CD4-positive, alpha-beta T cell (primary cell): ENCODE results near the gene TPBGL. TPM values are rescaled to one million over a fixed set of nuclear protein-coding genes. Genes with fewer than 3 reads are reported as not detected.
A peak's percentile ranks its signal among the peaks of the same experiment; 100 is the strongest.

Source experiments
- ATAC-seq: fragments of 200-7000 bp; cut with Tn5 transposase; one replicate; pipeline ENCODE4 v1.10.0; 2022; ENCODE audit warnings: mild to moderate bottlenecking; ENCODE audit not compliant: poor library complexity
- CTCF ChIA-PET: fragments of 350-600 bp; sonication (Branson Sonifier 250); formaldehyde crosslinking; loops from one replicate; lab custom pipeline; 2021; ENCODE audit warnings: antibody characterized with exemption, inconsistent platforms; lab: Charles Lee
- POLR2A ChIA-PET: fragments of 350-600 bp; sonication (Branson Sonifier 250); formaldehyde crosslinking; loops from one replicate; lab custom pipeline; 2021; ENCODE audit warnings: antibody characterized with exemption, inconsistent platforms; lab: Charles Lee
- DNase-seq, 14 experiments: peaks; one replicate each; pipeline ENCODE4 v3.0.0-alpha.2; 2013 to 2020; ENCODE audit warnings: mixed read lengths in 2 of 14
- H3K27ac ChIP-seq, 2 donors: one replicate each; pipeline versions ENCODE4 v1.5.1 to v1.7.0; 2013; ENCODE audit warnings: low read length in 2 of 2, low read depth in 1 of 2, mild to moderate bottlenecking in 1 of 2
- H3K27me3 ChIP-seq, 2 experiments: 1 replicate in 1 of 2; 2 replicates in 1 of 2; pipeline versions ENCODE4 v1.6.1 to v1.7.0; 2013; ENCODE audit warnings: low read length in 2 of 2, control low read depth in 1 of 2, mild to moderate bottlenecking in 1 of 2, moderate library complexity in 1 of 2; ENCODE audit not compliant: insufficient read depth in 2 of 2, control insufficient read depth in 1 of 2
- H3K36me3 ChIP-seq: one replicate; pipeline ENCODE4 v1.6.1; 2013; ENCODE audit warnings: low read length, control low read depth; ENCODE audit not compliant: insufficient read depth
- H3K4me1 ChIP-seq: one replicate; pipeline ENCODE4 v1.6.1; 2013; ENCODE audit warnings: low read length, control low read depth; ENCODE audit not compliant: insufficient read depth
- H3K4me3 ChIP-seq: one replicate; pipeline ENCODE4 v1.5.1; 2013; ENCODE audit warnings: mild to moderate bottlenecking, low read length, moderate library complexity
- H3K9me3 ChIP-seq, 2 experiments: 1 replicate in 1 of 2; 2 replicates in 1 of 2; pipeline versions ENCODE4 v1.6.1 to v1.7.0; 2013; ENCODE audit warnings: low read length in 2 of 2, mild to moderate bottlenecking in 2 of 2, control low read depth in 1 of 2, moderate library complexity in 1 of 2; ENCODE audit not compliant: control insufficient read depth in 1 of 2, insufficient read depth in 1 of 2
- H3K27ac Mint-ChIP-seq: one replicate; pipeline ENCODE4 v1.8.0; 2020; ENCODE audit warnings: mixed read lengths
- H3K27me3 Mint-ChIP-seq: one replicate; pipeline ENCODE4 v1.8.0; 2021; ENCODE audit warnings: mixed read lengths
- H3K36me3 Mint-ChIP-seq: one replicate; pipeline ENCODE4 v1.8.0; 2021; ENCODE audit warnings: low read depth, mixed read lengths
- H3K4me1 Mint-ChIP-seq: one replicate; pipeline ENCODE4 v1.8.0; 2021; ENCODE audit warnings: low read depth, mixed read lengths
- H3K4me3 Mint-ChIP-seq: one replicate; pipeline ENCODE4 v1.8.0; 2020; ENCODE audit warnings: mild to moderate bottlenecking, mixed read lengths
- H3K9me3 Mint-ChIP-seq: one replicate; pipeline ENCODE4 v1.8.0; 2020; ENCODE audit warnings: mixed read lengths
- CTCF ChIP-seq: fragments of 200-600 bp; IDR thresholded peaks from one replicate; pipeline ENCODE4 v1.8.0; 2022; ENCODE audit warnings: antibody characterized with exemption, mild to moderate bottlenecking
- intact Hi-C, 2 experiments: fragments of 100-400 bp; cut with DNase I in 1 of 2; cut with micrococcal nuclease in 1 of 2; formaldehyde crosslinking; loops; one replicate each; pipeline versions ENCODE4 v1.15.1 to v1.9.0; 2023 to 2025; cut with DNase I, micrococcal nuclease
- total RNA-seq, 174 experiments: library from RNA in 2 of 174; stranded (reverse) in 2 of 174; gene quantifications; one replicate each; pipeline ENCODE4 v1.2.3 and lab custom pipeline; 2021 to 2026

TPBGL gene
- total RNA-seq, 2 experiments from 2014 or later: 0.78 to 0.80 TPM

GRCh38 chr11:75260396-75261170 lies 20.0 kb downstream of the TPBGL start:
- peak overlapping the region; percentile 37 to 55 for H3K27ac ChIP-seq
- no peaks in the 10 kb centered on the region for H3K27me3 ChIP-seq
- POLR2A ChIA-PET: interaction anchor here (0.9 to 5.8 kb wide), 6 partner anchors 11 to 167 kb away, joined by 3 to 67 read pairs (median 9); partner anchors contain the start of gene TPBGL
- CTCF ChIA-PET: interaction anchor here (0.8 to 1.2 kb wide), 5 partner anchors 12 to 124 kb away, joined by 3 to 8 read pairs (median 3); no protein-coding TSS in a partner anchor
- H3K36me3 ChIP-seq: no peaks in the 10 kb centered on the region
- H3K4me3 ChIP-seq: no peak overlapping the region
- intact Hi-C loops: no loop called here
- Mint-ChIP-seq H3K9me3 (no peaks in the 10 kb centered on the region), H3K4me1 (peaks cover 56% of the 10 kb centered on the region), H3K27ac (peak overlapping the region; percentile 76), H3K36me3 (no peaks in the 10 kb centered on the region), H3K27me3 (no peaks in the 10 kb centered on the region), H3K4me3 (peak overlapping the region; percentile 9)
- H3K4me1 ChIP-seq: peaks cover 56% of the 10 kb centered on the region
- no peaks in the 10 kb centered on the region for H3K9me3 ChIP-seq
- DNase-seq (peak in 1 of 14 experiments; percentile 19), ATAC-seq (no peak)
- no peak for TF ChIP-seq CTCF

GRCh38 chr11:75261902-75262361 lies 21.4 kb downstream of the TPBGL start:
- H3K27me3 Mint-ChIP-seq: no peaks in the 10 kb centered on the region
- H3K9me3 ChIP-seq: no peaks in the 10 kb centered on the region
- H3K4me3 ChIP-seq: no peak overlapping the region
- TF ChIP-seq CTCF: no peak
- peak overlapping the region; percentile 76 for H3K27ac Mint-ChIP-seq
- H3K9me3 Mint-ChIP-seq: no peaks in the 10 kb centered on the region
- intact Hi-C loops: no loop called here
- no peak overlapping the region for H3K4me3 Mint-ChIP-seq
- peak overlapping the region in 1 of 2 donors; percentile 11 for H3K27ac ChIP-seq
- H3K4me1 Mint-ChIP-seq: peaks cover 56% of the 10 kb centered on the region
- ChIA-PET POLR2A (interaction anchor here (0.6 to 5.8 kb wide), 6 partner anchors 10 to 193 kb away, joined by 3 to 67 read pairs (median 9); partner anchors contain the start of gene TPBGL), CTCF (interaction anchor here (1.0 to 2.1 kb wide), 2 partner anchors 9 to 13 kb away, joined by 4 to 7 read pairs; no protein-coding TSS in a partner anchor)
- H3K4me1 ChIP-seq: peaks cover 56% of the 10 kb centered on the region
- no peaks in the 10 kb centered on the region for H3K36me3 ChIP-seq
- DNase-seq: peak in 2 of 14 experiments; percentile 8 to 14
- H3K27me3 ChIP-seq: no peaks in the 10 kb centered on the region
- H3K36me3 Mint-ChIP-seq: peaks cover 12% of the 10 kb centered on the region
- no peak for ATAC-seq

GRCh38 chr11:75262436-75262835 lies 21.9 kb downstream of the TPBGL start:
- H3K4me3 Mint-ChIP-seq: no peak overlapping the region
- POLR2A ChIA-PET: interaction anchor here (0.6 to 5.8 kb wide), 5 partner anchors 9 to 122 kb away, joined by 3 to 67 read pairs (median 11); partner anchors contain the start of gene TPBGL
- DNase-seq (no peak), ATAC-seq (no peak)
- peaks cover 56% of the 10 kb centered on the region for H3K4me1 ChIP-seq
- H3K27me3 Mint-ChIP-seq: no peaks in the 10 kb centered on the region
- H3K36me3 Mint-ChIP-seq: peaks cover 16% of the 10 kb centered on the region
- no peak for TF ChIP-seq CTCF
- CTCF ChIA-PET: interaction anchor here (1.0 to 2.1 kb wide), 2 partner anchors 9 to 14 kb away, joined by 4 to 7 read pairs; no protein-coding TSS in a partner anchor
- H3K27me3 ChIP-seq: no peaks in the 10 kb centered on the region
- intact Hi-C loops: no loop called here
- no peaks in the 10 kb centered on the region for H3K9me3 ChIP-seq
- H3K36me3 ChIP-seq: no peaks in the 10 kb centered on the region
- H3K4me3 ChIP-seq: no peak overlapping the region
- H3K9me3 Mint-ChIP-seq: no peaks in the 10 kb centered on the region
- no peak overlapping the region for H3K27ac ChIP-seq
- H3K4me1 Mint-ChIP-seq: peaks cover 53% of the 10 kb centered on the region
- H3K27ac Mint-ChIP-seq: peak overlapping the region; percentile 76
